GM23248 (cell line): Measurements from ENCODE around the gene RNF157. TPM values are rescaled to one million over a fixed set of nuclear protein-coding genes. Genes with fewer than 3 reads are reported as not detected.

Experiments used
- DNase-seq: peaks from one replicate; pipeline ENCODE4 v3.0.0-alpha.2; 2015
- H2AFZ ChIP-seq: fragments of 200-600 bp; sonication (generic); 2 replicates; pipeline ENCODE4 v1.6.1; 2016; ENCODE audit warnings: antibody characterized with exemption
- H3F3A ChIP-seq: fragments of 200-600 bp; sonication (generic); 2 replicates; pipeline ENCODE4 v1.6.1; 2016; ENCODE audit warnings: mild to moderate bottlenecking, antibody characterized with exemption, mixed run types; ENCODE audit not compliant: insufficient read depth
- H3K27ac ChIP-seq: fragments of 200-600 bp; sonication (generic); 2 replicates; pipeline ENCODE4 v1.5.1; 2016; ENCODE audit warnings: mild to moderate bottlenecking
- H3K27me3 ChIP-seq: fragments of 200-600 bp; sonication (generic); replicated peaks from 2 replicates; pipeline ENCODE4 v1.6.1; 2016; ENCODE audit warnings: mild to moderate bottlenecking; ENCODE audit not compliant: insufficient read depth
- H3K36me3 ChIP-seq: fragments of 200-600 bp; sonication (generic); 2 replicates; pipeline ENCODE4 v1.6.1; 2016; ENCODE audit warnings: low read depth, mild to moderate bottlenecking
- H3K4me1 ChIP-seq: fragments of 200-600 bp; sonication (generic); 2 replicates; pipeline ENCODE4 v1.6.1; 2016; ENCODE audit warnings: mild to moderate bottlenecking; ENCODE audit not compliant: insufficient read depth
- H3K4me2 ChIP-seq: fragments of 200-600 bp; sonication (generic); one replicate; pipeline ENCODE4 v1.6.1; 2016; ENCODE audit warnings: mild to moderate bottlenecking; ENCODE audit not compliant: unreplicated experiment
- H3K4me3 ChIP-seq: fragments of 200-600 bp; sonication (generic); 2 replicates; pipeline ENCODE4 v1.5.1; 2016; ENCODE audit warnings: mild to moderate bottlenecking
- H3K79me2 ChIP-seq: fragments of 200-600 bp; sonication (generic); 2 replicates; pipeline ENCODE4 v1.6.1; 2016; ENCODE audit warnings: mild to moderate bottlenecking; ENCODE audit not compliant: insufficient read depth
- H3K9ac ChIP-seq: fragments of 200-600 bp; sonication (generic); 2 replicates; pipeline ENCODE4 v1.6.1; 2016; ENCODE audit warnings: mild to moderate bottlenecking
- H3K9me2 ChIP-seq: fragments of 200-600 bp; sonication (generic); 2 replicates; pipeline ENCODE4 v1.6.1; 2016; ENCODE audit warnings: mixed run types, mild to moderate bottlenecking, moderate library complexity; ENCODE audit not compliant: insufficient read depth
- H3K9me3 ChIP-seq: fragments of 200-600 bp; sonication (generic); one replicate; pipeline ENCODE4 v1.6.1; 2017; ENCODE audit warnings: low read depth
- H4K20me1 ChIP-seq: fragments of 200-600 bp; sonication (generic); 2 replicates; pipeline ENCODE4 v1.6.0; 2016; ENCODE audit not compliant: insufficient read depth
- EZH2 ChIP-seq: fragments of 200-600 bp; sonication (generic); IDR thresholded peaks from 2 replicates; pipeline ENCODE4 v1.6.1; 2018; ENCODE audit warnings: antibody characterized with exemption, mild to moderate bottlenecking; ENCODE audit not compliant: insufficient read depth, poor library complexity, severe bottlenecking
- EZH2phosphoT487 ChIP-seq: fragments of 200-600 bp; sonication (generic); IDR thresholded peaks from 2 replicates; pipeline ENCODE4 v1.6.1; 2018; ENCODE audit warnings: antibody characterized with exemption, moderate library complexity, mild to moderate bottlenecking, low read depth; ENCODE audit not compliant: insufficient read depth
- WGBS, 2 experiments: methylation state at CpG; one replicate each; pipeline ENCODE4 v1.1.6; 2015 to 2017; ENCODE audit warnings: low lambda C conversion rate in 2 of 2, low coverage in 1 of 2; ENCODE audit errors: missing lambda C conversion rate in 2 of 2; 5-methylcytosine and 5-hydroxymethylcytosine counted together
- in situ Hi-C: fragments of 300-500 bp; cut with MboI; formaldehyde crosslinking; loops from 2 replicates; pipeline ENCODE4 v1.15.0; 2020
- microRNA-seq: library from miRNA; unstranded; fragments of <30 nt; microRNA quantifications from one replicate; pipeline ENCODE4, GENCODE V29; 2016; ENCODE audit warnings: borderline number of aligned reads
- polyA plus RNA-seq: library from polyadenylated mRNA; unstranded; fragments of >200 nt; fragmentation: Nextera tagmentation; extraction: Ambion mirVana; gene quantifications from 2 replicates; pipeline ENCODE4 v1.2.1, GENCODE V29; 2016
- small RNA-seq: library from RNA; depleted of rRNA; stranded (forward); fragments of <200 nt; gene quantifications from one replicate; pipeline ENCODE3, GENCODE V24; 2014; ENCODE audit warnings: low read depth, low replicate concordance
- total RNA-seq: library from RNA; depleted of rRNA; stranded (reverse); fragments of >200 nt; shearing (Covaris generic); gene quantifications from 2 replicates; pipeline ENCODE4 v1.2.3, GENCODE V29; 2014; rRNA removed

RNF157 gene
- total and polyA plus RNA-seq, 2 experiments from 2014 or later = 0.31 to 4.0 TPM

- H4K20me1 ChIP-seq = no peaks in the 10 kb centered on the region
- in situ Hi-C loops = no loop called here
- H3K4me2 ChIP-seq = no peak overlapping the region
- no peak overlapping the region for H2AFZ ChIP-seq
- no peaks in the 10 kb centered on the region for H3K9me3 ChIP-seq
- H3K4me1 ChIP-seq = peaks cover 11% of the 10 kb centered on the region
- peaks cover 7% of the 10 kb centered on the region; the same call in 1 of the 2 replicates for H3K79me2 ChIP-seq
- H3K9ac ChIP-seq = no peak overlapping the region
- DNase-seq = no peak
- peaks cover 22% of the 10 kb centered on the region for H3K36me3 ChIP-seq
- 97 to 98% methylated on average over 11 of the region's 11 CpGs for WGBS, 2 experiments
- H3K27me3 ChIP-seq = no peaks in the 10 kb centered on the region
- H3K4me3 ChIP-seq = no peak overlapping the region
- H3F3A ChIP-seq = peaks cover 33% of the 10 kb centered on the region
- H3K9me2 ChIP-seq = no peaks in the 10 kb centered on the region
- peak overlapping the region; percentile 74; the same call in 1 of the 2 replicates for H3K27ac ChIP-seq
- no peak for TF ChIP-seq EZH2phosphoT487
- TF ChIP-seq EZH2 = no peak
Observed at GRCh38 chr17:76094046-76094445, 146.2 kb downstream of the RNF157 start.

- in situ Hi-C loops = no loop called here
- TF ChIP-seq EZH2 = no peak
- no peak for TF ChIP-seq EZH2phosphoT487
- H3K9me2 ChIP-seq = no peaks in the 10 kb centered on the region
Observed at GRCh38 chr17:76092526-76093413, 147.5 kb downstream of the RNF157 start.

More at GRCh38 chr17:76092526-76093413, 147.5 kb downstream of the RNF157 start:
- no peak overlapping the region for H2AFZ ChIP-seq
- H3K4me1 ChIP-seq = peaks cover 11% of the 10 kb centered on the region
- DNase-seq = no peak
- no peaks in the 10 kb centered on the region for H3K27me3 ChIP-seq
- no peaks in the 10 kb centered on the region for H3K9me3 ChIP-seq
- no peak overlapping the region for H3K4me3 ChIP-seq
- no peaks in the 10 kb centered on the region for H4K20me1 ChIP-seq
- no peak overlapping the region for H3K27ac ChIP-seq
- peaks cover 16% of the 10 kb centered on the region; the same call in 1 of the 2 replicates for H3K36me3 ChIP-seq
- no peak overlapping the region for H3K4me2 ChIP-seq
- 89 to 92% methylated on average over 20 of the region's 20 CpGs for WGBS, 2 experiments
- no peak overlapping the region for H3K9ac ChIP-seq
- peaks cover 33% of the 10 kb centered on the region for H3F3A ChIP-seq
- 0 out of 2 replicates have a peak, but pooled peaks cover 5% of the 10 kb centered on the region for H3K79me2 ChIP-seq

Small RNA genes lying within 50 kb of the gene (microRNA-seq; reads per million reads assigned to microRNA genes)
- not detected for gene MIR6868

Small RNA genes lying within 50 kb of the gene (small RNA-seq; reads per million reads assigned to genes)
- gene ATP5MGP6 (not detected), gene MIR6868 (not detected)

Other genes with a start within 250 kb of the RNF157 start
- gene CDK3, start 239.6 kb downstream of the RNF157 start, total RNA-seq = 0.43 and 1.5 TPM in 2 replicates
- 1.9 and 2.0 TPM in 2 replicates for gene CDK3, start 239.6 kb downstream of the RNF157 start, polyA plus RNA-seq
- not detected in 2 replicates for gene EVPL, start 213.2 kb downstream of the RNF157 start, total RNA-seq
- gene EVPL, start 213.2 kb downstream of the RNF157 start, polyA plus RNA-seq = not detected in 2 replicates
- gene SRP68, start 168.0 kb downstream of the RNF157 start, total RNA-seq = 28.8 and 38.2 TPM in 2 replicates
- 69.8 and 76.5 TPM in 2 replicates for gene SRP68, start 168.0 kb downstream of the RNF157 start, polyA plus RNA-seq
- gene GALR2, start 165.7 kb downstream of the RNF157 start, total RNA-seq = not detected in 2 replicates
- gene GALR2, start 165.7 kb downstream of the RNF157 start, polyA plus RNA-seq = 0.18 TPM in 1 of 2 replicates, not detected in the other
- 0.51 TPM in 1 of 2 replicates, not detected in the other for gene ZACN, start 161.3 kb downstream of the RNF157 start, total RNA-seq
- 0.85 and 1.9 TPM in 2 replicates for gene ZACN, start 161.3 kb downstream of the RNF157 start, polyA plus RNA-seq
- 88.0 and 101 TPM in 2 replicates for gene EXOC7, start 136.7 kb downstream of the RNF157 start, total RNA-seq
- 98.6 and 101 TPM in 2 replicates for gene EXOC7, start 136.7 kb downstream of the RNF157 start, polyA plus RNA-seq
- not detected in 2 replicates for gene FOXJ1, start 99.2 kb downstream of the RNF157 start, total RNA-seq
- gene FOXJ1, start 99.2 kb downstream of the RNF157 start, polyA plus RNA-seq = not detected in 2 replicates
- 5.6 and 6.4 TPM in 2 replicates for gene UBALD2, start 24.9 kb upstream of the RNF157 start, total RNA-seq
- 0.56 and 1.2 TPM in 2 replicates for gene UBALD2, start 24.9 kb upstream of the RNF157 start, polyA plus RNA-seq
- 3.7 and 4.0 TPM in 2 replicates for gene QRICH2, start 67.8 kb upstream of the RNF157 start, total RNA-seq
- gene QRICH2, start 67.8 kb upstream of the RNF157 start, polyA plus RNA-seq = 1.3 and 1.5 TPM in 2 replicates
- gene PRPSAP1, start 113.4 kb upstream of the RNF157 start, total RNA-seq = 44.5 and 53.2 TPM in 2 replicates
- gene PRPSAP1, start 113.4 kb upstream of the RNF157 start, polyA plus RNA-seq = 55.1 and 56.5 TPM in 2 replicates
- 112 and 113 TPM in 2 replicates for gene SPHK1, start 144.1 kb upstream of the RNF157 start, total RNA-seq
- gene SPHK1, start 144.1 kb upstream of the RNF157 start, polyA plus RNA-seq = 69.2 and 72.3 TPM in 2 replicates
- 17.2 TPM in 2 replicates for gene UBE2O, start 212.7 kb upstream of the RNF157 start, total RNA-seq
- gene UBE2O, start 212.7 kb upstream of the RNF157 start, polyA plus RNA-seq = 7.1 and 7.2 TPM in 2 replicates
- gene AANAT, start 227.1 kb upstream of the RNF157 start, total RNA-seq = not detected in 2 replicates
- 0.72 TPM in 1 of 2 replicates, not detected in the other for gene AANAT, start 227.1 kb upstream of the RNF157 start, polyA plus RNA-seq